ENCODE data around the gene THOC2.

DNA sequence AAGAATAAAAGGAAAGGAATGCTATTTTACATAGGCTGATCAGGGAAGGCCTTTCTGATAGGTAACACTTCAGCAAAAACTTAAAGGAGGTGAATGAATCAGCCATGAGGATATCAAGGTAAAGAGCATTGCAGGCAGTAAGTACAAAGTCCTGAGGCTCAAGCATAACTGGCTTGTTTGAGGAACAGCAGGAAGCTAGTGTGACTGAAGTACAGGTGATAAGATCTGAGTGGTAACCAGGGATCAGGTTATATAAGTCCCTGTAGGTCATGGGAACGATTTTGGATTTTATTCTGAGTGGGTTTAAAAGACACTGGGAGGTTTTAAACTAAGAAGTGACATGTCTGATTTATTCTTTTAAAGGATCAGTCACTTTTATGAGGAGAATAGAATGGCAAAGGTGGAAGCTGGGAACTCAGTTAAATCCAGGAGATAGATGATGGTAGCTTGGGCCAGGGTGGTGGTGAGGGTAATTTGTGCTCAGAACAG lies 47.1 kb upstream of the THOC2 start:
- TF ChIP-seq EZH2phosphoT487 (IDR thresholded peaks at IDR 0.05; ENCODE audit: low read depth): no peak
- TF ChIP-seq, protein P1, sequence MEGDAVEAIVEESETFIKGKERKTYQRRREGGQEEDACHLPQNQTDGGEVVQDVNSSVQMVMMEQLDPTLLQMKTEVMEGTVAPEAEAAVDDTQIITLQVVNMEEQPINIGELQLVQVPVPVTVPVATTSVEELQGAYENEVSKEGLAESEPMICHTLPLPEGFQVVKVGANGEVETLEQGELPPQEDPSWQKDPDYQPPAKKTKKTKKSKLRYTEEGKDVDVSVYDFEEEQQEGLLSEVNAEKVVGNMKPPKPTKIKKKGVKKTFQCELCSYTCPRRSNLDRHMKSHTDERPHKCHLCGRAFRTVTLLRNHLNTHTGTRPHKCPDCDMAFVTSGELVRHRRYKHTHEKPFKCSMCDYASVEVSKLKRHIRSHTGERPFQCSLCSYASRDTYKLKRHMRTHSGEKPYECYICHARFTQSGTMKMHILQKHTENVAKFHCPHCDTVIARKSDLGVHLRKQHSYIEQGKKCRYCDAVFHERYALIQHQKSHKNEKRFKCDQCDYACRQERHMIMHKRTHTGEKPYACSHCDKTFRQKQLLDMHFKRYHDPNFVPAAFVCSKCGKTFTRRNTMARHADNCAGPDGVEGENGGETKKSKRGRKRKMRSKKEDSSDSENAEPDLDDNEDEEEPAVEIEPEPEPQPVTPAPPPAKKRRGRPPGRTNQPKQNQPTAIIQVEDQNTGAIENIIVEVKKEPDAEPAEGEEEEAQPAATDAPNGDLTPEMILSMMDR (IDR thresholded peaks at IDR 0.05; ENCODE audit: low read depth, low read length): no peak
